Measurements from ENCODE around the gene TET1.
"Not testable (repeated sequence)": the region's sequence is repeated elsewhere in the genome, so short reads cannot be mapped to it uniquely, and the experiment has no call there.

The TET1 gene

DNA sequence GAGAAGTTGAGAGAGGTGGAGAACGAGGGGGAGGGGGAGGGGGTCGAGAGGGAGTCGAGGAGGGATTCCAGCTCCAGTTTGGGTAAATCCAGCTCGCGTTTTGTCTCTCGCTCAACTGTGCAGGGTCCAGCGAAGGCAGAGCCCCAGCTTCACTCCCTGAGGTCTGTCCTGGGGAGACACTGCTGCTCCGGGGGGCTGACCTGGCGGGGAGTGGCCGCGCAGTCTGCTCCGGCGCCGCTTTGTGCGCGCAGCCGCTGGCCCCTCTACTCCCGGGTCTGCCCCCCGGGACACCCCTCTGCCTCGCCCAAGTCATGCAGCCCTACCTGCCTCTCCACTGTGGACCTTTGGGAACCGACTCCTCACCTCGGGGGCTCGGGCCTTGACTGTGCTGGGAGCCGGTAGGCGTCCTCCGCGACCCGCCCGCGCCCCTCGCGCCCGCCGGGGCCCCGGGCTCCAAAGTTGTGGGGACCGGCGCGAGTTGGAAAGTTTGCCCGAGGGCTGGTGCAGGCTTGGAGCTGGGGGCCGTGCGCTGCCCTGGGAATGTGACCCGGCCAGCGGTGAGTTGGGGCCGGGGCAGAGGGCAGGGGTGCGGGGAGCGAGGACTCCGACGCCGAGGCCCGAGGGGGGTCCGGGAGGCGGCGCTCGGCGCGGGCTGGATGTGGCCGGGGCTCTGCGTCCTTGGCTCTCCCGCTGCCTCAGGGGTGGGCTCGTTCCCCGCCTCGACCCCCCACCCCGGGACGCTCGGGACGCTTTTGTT, at the start of gene TET1:
Gene TET1, plus strand, starts transcription at position 152 of the 757 bp plus-strand sequence. CDS start 12,002 bp downstream, outside the sequence.
- H3K27me3 ChIP-seq (ENCODE audit: insufficient read depth, low read length): peaks cover 11% of the 10 kb centered on the region
- no peaks in the 10 kb centered on the region for H3K36me3 ChIP-seq (ENCODE audit: insufficient read depth, low read length)
- no peaks in the 10 kb centered on the region for H3K79me2 ChIP-seq (ENCODE audit: control insufficient read depth, insufficient read depth, low read length, unreplicated experiment)
- peak within 1 kb of the TSS; percentile 72 for H2AFZ ChIP-seq (ENCODE audit: low read length, unreplicated experiment)
- no peaks in the 10 kb centered on the region for H3K4me1 ChIP-seq (ENCODE audit: control insufficient read depth, insufficient read depth, low read length, unreplicated experiment)
- no peak within 1 kb of the TSS for H3K27ac ChIP-seq (ENCODE audit: low read depth, low read length)
- peak within 1 kb of the TSS; percentile 83 for H3K4me3 ChIP-seq (ENCODE audit: low read depth, low read length)

DNA sequence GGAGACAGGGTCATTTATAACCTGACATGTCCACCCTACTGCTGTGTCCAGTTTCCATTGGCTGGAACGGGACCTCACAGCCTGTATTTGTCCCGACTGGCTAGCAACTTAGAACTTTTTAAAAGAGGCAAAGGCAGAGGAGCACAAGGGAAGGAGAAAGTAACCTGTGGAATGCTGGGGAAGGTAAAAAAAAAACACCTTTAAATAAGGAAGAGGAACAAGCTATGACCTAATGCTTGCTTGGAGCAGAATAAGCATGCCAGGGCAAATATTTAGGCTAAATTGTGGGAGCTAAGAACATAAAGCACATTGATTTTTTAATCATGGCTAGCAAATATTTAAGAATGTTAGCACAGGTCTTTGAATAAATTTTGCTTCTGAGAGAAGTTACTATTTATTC, 43.9 kb upstream of the TET1 start:
- peaks cover 16% of the 10 kb centered on the region for H3K4me1 ChIP-seq (ENCODE audit: control insufficient read depth, insufficient read depth, low read length, unreplicated experiment)
- H3K27ac ChIP-seq (ENCODE audit: low read depth, low read length): peak overlapping the region; percentile 68
- H3K79me2 ChIP-seq (ENCODE audit: control insufficient read depth, insufficient read depth, low read length, unreplicated experiment): not testable (repeated sequence)

DNA sequence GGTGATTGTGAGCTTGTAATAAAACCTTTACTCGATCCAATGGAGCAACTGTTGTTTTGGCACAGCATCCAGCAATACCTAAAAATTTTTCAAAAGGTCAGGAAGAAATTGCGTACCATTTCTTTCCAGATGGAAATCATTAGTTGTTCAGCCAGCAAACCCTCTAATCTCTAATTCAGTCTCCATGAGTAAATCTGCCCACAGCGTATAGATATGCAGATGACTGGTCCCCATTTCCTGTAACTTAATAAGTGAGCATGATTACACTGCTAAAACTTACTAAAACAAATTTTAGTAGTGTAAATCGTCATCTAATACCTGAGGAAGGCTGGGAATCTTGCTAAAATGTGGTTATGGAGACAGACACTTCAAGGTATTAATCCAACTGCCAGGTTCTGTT, 43.4 kb upstream of the TET1 start:
- Histone ChIP-seq H3K4me3 (ENCODE audit: low read depth, low read length) (peak overlapping the region; percentile 26; the same call in 1 of the 2 replicates), H3K27me3 (ENCODE audit: insufficient read depth, low read length) (no peaks in the 10 kb centered on the region), H3K36me3 (ENCODE audit: insufficient read depth, low read length) (no peaks in the 10 kb centered on the region), H3K79me2 (ENCODE audit: control insufficient read depth, insufficient read depth, low read length, unreplicated experiment) (peaks cover 3% of the 10 kb centered on the region), H2AFZ (ENCODE audit: low read length, unreplicated experiment) (peak overlapping the region; percentile 61), H3K4me1 (ENCODE audit: control insufficient read depth, insufficient read depth, low read length, unreplicated experiment) (peaks cover 16% of the 10 kb centered on the region), H3K27ac (ENCODE audit: low read depth, low read length) (peak overlapping the region; percentile 68)

More for the DNA sequence above, 43.9 kb upstream of the TET1 start:
- H3K36me3 ChIP-seq (ENCODE audit: insufficient read depth, low read length); H3K27me3 ChIP-seq (ENCODE audit: insufficient read depth, low read length); H2AFZ ChIP-seq (ENCODE audit: low read length, unreplicated experiment): not testable (repeated sequence)
- H3K4me3 ChIP-seq (ENCODE audit: low read depth, low read length): peak overlapping the region; percentile 26; the same call in 1 of the 2 replicates

DNA sequence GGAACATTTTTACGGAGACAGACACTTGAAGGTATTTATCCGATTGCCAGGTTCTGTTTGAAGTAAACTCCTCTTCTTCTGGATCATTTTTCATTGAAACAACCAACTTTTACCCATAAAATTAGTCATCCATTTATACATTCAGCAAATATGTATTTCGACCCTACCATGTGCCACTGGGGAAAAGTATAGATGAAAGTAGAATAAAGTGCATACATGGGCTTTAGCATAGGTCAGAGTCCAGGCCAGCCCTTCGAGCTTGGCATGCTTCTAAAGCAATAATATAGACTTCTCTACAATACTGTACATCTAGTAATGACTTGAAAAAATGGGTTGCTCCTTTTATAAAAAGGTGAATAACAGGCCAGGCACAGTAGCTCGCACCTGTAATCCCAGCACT, 42.9 kb upstream of the TET1 start:
- H3K79me2 ChIP-seq (ENCODE audit: control insufficient read depth, insufficient read depth, low read length, unreplicated experiment): peaks cover 3% of the 10 kb centered on the region
- no peaks in the 10 kb centered on the region for H3K27me3 ChIP-seq (ENCODE audit: insufficient read depth, low read length)
- peak overlapping the region; percentile 68 for H3K27ac ChIP-seq (ENCODE audit: low read depth, low read length)
- H2AFZ ChIP-seq (ENCODE audit: low read length, unreplicated experiment): peak overlapping the region; percentile 61
- peaks cover 16% of the 10 kb centered on the region for H3K4me1 ChIP-seq (ENCODE audit: control insufficient read depth, insufficient read depth, low read length, unreplicated experiment)
- peak overlapping the region; percentile 26; the same call in 1 of the 2 replicates for H3K4me3 ChIP-seq (ENCODE audit: low read depth, low read length)
- H3K36me3 ChIP-seq (ENCODE audit: insufficient read depth, low read length): no peaks in the 10 kb centered on the region

DNA sequence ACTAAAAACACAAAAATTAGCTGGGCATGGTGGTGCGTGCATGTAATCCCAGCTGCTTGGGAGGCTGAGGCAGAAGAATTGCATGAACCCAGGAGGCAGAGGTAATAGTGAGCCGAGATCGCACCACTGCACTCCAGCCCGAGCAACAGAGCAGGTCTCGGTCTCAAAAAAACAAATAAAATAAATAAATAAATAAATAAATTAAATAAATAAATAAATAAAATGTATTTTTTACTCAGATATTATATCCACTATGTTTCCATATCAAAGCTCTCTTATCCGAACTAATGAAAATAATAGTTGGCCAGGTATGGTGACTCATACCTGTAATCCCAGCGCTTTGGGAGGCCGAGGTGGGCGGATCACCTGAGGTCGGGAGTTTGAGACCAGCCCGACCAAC, 41.5 kb upstream of the TET1 start:
- not testable (repeated sequence) for H3K79me2 ChIP-seq (ENCODE audit: control insufficient read depth, insufficient read depth, low read length, unreplicated experiment); H3K27ac ChIP-seq (ENCODE audit: low read depth, low read length); H2AFZ ChIP-seq (ENCODE audit: low read length, unreplicated experiment); H3K36me3 ChIP-seq (ENCODE audit: insufficient read depth, low read length); H3K27me3 ChIP-seq (ENCODE audit: insufficient read depth, low read length); H3K4me3 ChIP-seq (ENCODE audit: low read depth, low read length)
- peaks cover 16% of the 10 kb centered on the region for H3K4me1 ChIP-seq (ENCODE audit: control insufficient read depth, insufficient read depth, low read length, unreplicated experiment)

DNA sequence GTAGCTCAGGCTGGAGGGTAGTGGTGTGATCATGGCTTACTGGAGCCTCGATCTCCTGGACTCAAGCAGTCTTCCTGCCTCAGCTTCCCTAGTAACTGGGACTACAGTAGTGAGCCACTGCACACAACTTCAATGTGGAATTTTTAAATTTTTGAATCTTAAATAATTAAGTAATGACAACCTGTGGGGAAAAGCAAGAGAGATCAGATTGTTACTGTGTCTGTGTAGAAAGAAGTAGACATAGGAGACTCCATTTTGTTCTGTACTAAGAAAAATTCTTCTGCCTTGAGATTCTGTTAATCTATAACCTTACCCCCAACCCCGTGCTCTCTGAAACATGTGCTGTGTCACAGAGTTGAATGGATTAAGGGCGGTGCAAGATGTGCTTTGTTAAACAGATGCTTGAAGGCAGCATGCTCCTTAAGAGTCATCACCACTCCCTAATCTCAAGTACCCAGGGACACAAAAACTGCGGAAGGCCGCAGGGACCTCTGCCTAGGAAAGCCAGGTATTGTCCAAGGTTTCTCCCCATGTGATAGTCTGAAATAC, 34.6 kb upstream of the TET1 start:
- H2AFZ ChIP-seq (ENCODE audit: low read length, unreplicated experiment); H3K27ac ChIP-seq (ENCODE audit: low read depth, low read length); H3K4me3 ChIP-seq (ENCODE audit: low read depth, low read length); H3K4me1 ChIP-seq (ENCODE audit: control insufficient read depth, insufficient read depth, low read length, unreplicated experiment); H3K27me3 ChIP-seq (ENCODE audit: insufficient read depth, low read length); H3K36me3 ChIP-seq (ENCODE audit: insufficient read depth, low read length): not testable (repeated sequence)
- peaks cover 18% of the 10 kb centered on the region for H3K79me2 ChIP-seq (ENCODE audit: control insufficient read depth, insufficient read depth, low read length, unreplicated experiment)

DNA sequence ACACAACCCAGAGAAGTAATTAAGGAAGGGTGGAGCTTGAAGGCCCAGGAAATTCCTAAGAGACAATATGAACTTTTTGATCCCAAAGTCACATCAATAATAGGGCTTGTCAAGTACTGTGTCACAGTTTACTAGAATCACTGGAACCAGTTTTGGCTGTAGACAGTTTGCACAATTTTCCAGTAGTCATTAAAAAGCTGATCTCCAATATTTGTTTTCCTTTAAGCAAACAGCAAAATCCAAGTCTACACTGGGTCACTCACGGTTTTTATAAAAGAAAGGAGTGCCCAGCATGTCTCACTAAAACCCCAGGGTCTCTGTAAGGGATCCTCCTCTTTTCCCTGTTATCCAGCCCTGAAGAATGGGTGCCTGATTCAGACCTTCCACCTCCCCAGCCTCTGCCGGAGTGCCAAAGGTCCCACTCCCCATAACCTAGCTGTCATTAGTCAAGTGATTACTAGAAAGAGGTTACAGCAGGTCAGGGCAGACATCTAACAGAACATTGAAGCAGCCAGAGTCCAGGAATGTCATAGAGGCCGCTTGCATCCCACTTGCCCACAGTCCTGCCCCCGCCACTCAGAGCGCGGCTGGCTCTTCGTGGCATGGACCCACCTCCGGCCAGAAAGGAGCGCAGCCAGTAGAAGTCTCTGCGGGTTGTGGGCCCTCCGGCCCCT, 33.4 kb upstream of the TET1 start:
- Histone ChIP-seq H2AFZ (ENCODE audit: low read length, unreplicated experiment) (peak overlapping the region; percentile 96), H3K36me3 (ENCODE audit: insufficient read depth, low read length) (no peaks in the 10 kb centered on the region), H3K4me3 (ENCODE audit: low read depth, low read length) (peak overlapping the region; percentile 95), H3K27ac (ENCODE audit: low read depth, low read length) (peak overlapping the region; percentile 52; the same call in 1 of the 2 replicates), H3K4me1 (ENCODE audit: control insufficient read depth, insufficient read depth, low read length, unreplicated experiment) (no peaks in the 10 kb centered on the region), H3K27me3 (ENCODE audit: insufficient read depth, low read length) (no peaks in the 10 kb centered on the region), H3K79me2 (ENCODE audit: control insufficient read depth, insufficient read depth, low read length, unreplicated experiment) (peaks cover 18% of the 10 kb centered on the region)

DNA sequence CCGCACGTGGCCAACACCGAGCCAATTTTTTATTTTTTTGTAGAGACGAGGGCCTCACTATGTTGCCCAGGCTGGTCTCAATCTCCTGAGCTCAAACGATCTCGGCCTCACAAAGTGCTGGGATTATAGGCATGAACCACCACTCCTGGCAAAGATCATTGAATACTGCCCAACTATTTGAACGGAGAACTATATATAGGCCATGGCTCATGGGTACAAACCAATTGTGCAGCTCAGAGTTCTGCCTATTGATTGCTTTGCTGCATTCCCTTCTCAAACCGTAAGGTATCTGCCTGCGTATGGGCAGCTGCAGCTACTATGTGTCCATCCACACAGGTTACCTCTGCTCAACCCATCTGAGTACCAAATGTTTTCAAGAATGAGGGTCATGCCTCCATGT, 23.2 kb upstream of the TET1 start:
- no peaks in the 10 kb centered on the region for H3K79me2 ChIP-seq (ENCODE audit: control insufficient read depth, insufficient read depth, low read length, unreplicated experiment)
- no peaks in the 10 kb centered on the region for H3K36me3 ChIP-seq (ENCODE audit: insufficient read depth, low read length)
- peaks cover 2% of the 10 kb centered on the region for H3K4me1 ChIP-seq (ENCODE audit: control insufficient read depth, insufficient read depth, low read length, unreplicated experiment)
- H3K27ac ChIP-seq (ENCODE audit: low read depth, low read length): no peak overlapping the region
- H2AFZ ChIP-seq (ENCODE audit: low read length, unreplicated experiment): no peak overlapping the region
- no peak overlapping the region for H3K4me3 ChIP-seq (ENCODE audit: low read depth, low read length)
- H3K27me3 ChIP-seq (ENCODE audit: insufficient read depth, low read length): no peaks in the 10 kb centered on the region

DNA sequence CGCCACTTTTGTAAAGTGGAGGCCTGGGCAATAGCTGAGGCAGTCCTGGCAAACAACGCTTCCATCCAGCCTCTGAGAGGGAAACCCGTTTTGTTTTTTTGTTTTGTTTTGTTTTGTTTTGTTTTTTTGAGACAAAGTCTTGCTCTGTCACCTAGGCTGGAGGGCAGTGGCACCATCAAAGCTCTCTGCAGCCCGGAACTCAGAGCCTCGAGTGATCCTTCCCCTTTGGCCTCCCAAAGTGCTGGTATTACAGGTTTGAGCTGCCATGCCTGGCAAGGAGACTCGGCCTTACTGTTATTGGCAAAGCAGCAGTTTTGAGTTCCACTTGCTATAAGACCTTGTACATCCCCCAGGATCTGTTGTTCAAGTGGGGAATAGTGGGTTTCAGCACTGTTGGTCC, 22.3 kb upstream of the TET1 start:
- no peaks in the 10 kb centered on the region for H3K79me2 ChIP-seq (ENCODE audit: control insufficient read depth, insufficient read depth, low read length, unreplicated experiment)
- no peaks in the 10 kb centered on the region for H3K36me3 ChIP-seq (ENCODE audit: insufficient read depth, low read length)
- no peak overlapping the region for H2AFZ ChIP-seq (ENCODE audit: low read length, unreplicated experiment)
- no peak overlapping the region for H3K4me3 ChIP-seq (ENCODE audit: low read depth, low read length)
- no peaks in the 10 kb centered on the region for H3K27me3 ChIP-seq (ENCODE audit: insufficient read depth, low read length)
- peaks cover 10% of the 10 kb centered on the region for H3K4me1 ChIP-seq (ENCODE audit: control insufficient read depth, insufficient read depth, low read length, unreplicated experiment)
- no peak overlapping the region for H3K27ac ChIP-seq (ENCODE audit: low read depth, low read length)

DNA sequence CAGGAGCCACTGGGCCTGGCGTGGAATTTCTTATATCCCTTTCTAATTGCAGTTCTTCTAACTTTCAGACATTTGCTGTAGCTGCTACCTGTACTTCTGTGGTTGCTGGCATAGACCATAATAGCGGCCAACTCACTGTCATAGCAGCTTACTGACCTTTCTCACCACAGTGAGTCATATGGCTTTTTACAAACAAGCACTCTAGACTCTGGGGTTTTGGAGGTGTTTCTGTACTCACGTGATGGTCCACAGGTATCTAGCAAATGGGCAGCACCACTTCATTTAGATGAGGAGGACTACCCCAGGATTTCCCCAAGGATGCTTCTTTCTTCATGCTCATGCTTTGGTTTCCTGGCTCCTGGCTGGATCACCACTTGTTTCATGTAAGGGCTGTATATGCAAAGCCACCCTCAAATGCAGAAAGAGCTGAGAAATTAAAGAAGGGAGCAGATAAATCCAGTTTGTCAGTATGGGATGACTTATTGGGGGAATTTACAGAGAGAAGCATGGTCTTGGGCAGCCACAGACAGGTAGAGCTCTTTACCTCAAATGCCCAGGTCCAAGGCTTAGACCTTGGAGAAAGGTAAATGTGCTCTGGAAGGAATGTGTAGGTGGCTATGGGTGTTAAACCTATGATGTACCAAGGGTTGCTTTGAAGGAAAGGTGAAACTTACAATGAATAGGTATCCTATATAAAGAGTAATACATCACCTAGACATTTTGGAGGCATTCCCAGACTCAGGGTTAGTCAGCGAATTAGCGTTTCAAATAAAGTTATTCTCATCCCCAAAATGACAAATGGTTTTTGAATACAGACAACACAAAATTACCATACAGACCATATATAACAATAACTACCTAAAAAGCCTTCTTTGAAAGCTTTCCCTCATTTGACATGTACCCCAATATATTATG, 16.9 kb upstream of the TET1 start:
- no peak overlapping the region for H3K4me3 ChIP-seq (ENCODE audit: low read depth, low read length)
- H2AFZ ChIP-seq (ENCODE audit: low read length, unreplicated experiment): no peak overlapping the region
- H3K27me3 ChIP-seq (ENCODE audit: insufficient read depth, low read length): no peaks in the 10 kb centered on the region
- no peaks in the 10 kb centered on the region for H3K36me3 ChIP-seq (ENCODE audit: insufficient read depth, low read length)
- no peak overlapping the region for H3K27ac ChIP-seq (ENCODE audit: low read depth, low read length)
- H3K4me1 ChIP-seq (ENCODE audit: control insufficient read depth, insufficient read depth, low read length, unreplicated experiment): peaks cover 19% of the 10 kb centered on the region
- no peaks in the 10 kb centered on the region for H3K79me2 ChIP-seq (ENCODE audit: control insufficient read depth, insufficient read depth, low read length, unreplicated experiment)
